Stimulated activated CD8-positive, alpha-beta memory T cell treated with anti-CD3 and anti-CD28 coated beads, Interleukin-15, amount 100 ng/mL, for 48 hours (primary cell): Measurements from ENCODE around the gene ELN.
A peak's percentile ranks its signal among the peaks of the same experiment; 100 is the strongest.

Source experiments
- DNase-seq, 2 donors: peaks; one replicate each; pipeline ENCODE4 v3.0.0-alpha.2; 2020; ENCODE audit warnings: low read depth in 2 of 2

Gene ELN

DNA sequence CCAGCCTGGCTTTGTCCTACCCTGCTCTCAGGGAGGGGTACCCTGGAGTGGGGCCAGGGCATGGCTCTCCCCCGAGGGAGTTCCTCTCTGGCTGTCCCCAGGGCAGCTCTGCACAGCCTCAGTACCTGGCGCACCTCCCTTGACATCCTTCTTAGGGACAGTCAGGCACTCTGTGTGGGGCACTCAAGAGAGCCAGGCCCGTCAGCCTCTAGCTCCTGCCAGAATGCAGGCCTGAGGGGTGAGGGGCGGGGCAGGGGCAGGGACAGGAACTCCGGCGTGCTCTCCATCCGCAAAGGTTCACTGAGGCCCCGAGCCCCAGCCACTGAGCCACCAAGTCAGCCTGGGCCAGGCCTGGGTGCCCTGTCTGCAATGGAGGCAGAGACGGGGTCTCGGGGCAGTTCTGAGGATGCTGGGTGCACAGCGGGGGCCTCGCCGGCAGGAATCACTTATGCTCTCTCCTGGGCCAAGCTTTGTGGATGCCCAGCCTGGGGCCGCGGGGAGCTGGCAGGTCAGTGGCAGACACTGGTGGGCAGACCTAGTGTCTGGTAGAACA is 65.8 kb downstream of the ELN start:
- DNase-seq: no peak

DNA sequence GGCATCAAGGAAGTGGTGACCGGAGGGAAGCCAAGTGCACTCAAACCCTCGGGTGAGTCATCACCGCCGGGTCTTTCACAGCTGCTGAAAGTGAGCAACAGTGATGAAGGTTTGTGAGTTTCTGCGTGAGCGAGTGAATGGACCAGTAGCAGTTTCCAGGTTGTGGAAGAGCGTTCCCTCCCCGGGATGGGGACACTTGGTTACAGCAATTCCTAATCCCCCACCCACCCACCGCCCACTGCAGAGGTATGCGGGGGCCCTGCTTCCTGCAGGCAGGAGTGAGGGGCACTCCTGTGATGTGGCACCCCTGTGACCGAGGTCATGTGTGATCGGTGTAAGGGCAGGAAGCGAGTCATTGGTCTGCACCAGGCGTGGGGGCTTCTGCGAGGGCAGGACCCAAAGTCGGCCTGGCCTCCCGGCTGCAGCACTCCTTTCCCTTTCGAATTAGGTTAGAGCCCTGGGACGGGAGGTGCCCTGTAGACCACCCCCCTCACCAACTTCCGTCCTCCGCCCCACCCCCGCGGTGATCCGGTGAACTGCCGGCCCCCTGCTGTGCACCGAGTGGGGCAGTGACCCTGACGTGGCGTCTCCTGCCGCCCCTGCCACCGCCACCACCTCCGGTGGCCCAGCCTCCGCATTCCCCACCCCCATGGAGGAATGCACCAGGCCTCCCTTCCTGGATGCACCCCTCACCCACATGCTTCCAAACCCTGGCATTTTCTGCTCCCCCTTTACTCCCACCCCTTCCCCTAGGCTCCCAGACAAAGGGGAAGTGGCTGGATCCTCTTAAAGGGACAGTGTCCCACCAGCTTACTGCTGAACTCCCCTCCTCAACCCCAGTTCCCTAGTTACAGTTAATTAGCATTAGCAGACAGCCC is 66.5 kb downstream of the ELN start:
- peak; percentile 75 to 76 for DNase-seq

DNA sequence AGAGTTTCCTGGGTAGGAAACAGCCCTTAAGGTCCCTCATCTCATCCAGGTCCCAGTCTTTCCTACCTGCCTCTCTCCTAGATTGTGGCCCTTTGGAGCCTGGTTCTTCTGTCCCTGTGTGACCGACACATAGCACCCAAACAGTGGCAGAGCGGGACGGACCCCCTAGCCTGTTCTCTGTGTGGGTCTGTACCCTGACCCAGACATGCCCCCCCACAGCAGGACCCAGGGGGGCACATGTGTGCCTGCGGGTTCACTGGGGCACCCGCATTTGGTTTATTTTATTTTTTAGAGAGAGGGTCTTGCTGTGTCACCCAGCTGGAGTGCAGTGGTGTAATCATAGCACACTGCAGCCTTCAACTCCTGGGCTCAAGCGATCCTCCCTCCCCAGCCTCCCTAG is 67.2 kb downstream of the ELN start:
- DNase-seq: no peak

DNA sequence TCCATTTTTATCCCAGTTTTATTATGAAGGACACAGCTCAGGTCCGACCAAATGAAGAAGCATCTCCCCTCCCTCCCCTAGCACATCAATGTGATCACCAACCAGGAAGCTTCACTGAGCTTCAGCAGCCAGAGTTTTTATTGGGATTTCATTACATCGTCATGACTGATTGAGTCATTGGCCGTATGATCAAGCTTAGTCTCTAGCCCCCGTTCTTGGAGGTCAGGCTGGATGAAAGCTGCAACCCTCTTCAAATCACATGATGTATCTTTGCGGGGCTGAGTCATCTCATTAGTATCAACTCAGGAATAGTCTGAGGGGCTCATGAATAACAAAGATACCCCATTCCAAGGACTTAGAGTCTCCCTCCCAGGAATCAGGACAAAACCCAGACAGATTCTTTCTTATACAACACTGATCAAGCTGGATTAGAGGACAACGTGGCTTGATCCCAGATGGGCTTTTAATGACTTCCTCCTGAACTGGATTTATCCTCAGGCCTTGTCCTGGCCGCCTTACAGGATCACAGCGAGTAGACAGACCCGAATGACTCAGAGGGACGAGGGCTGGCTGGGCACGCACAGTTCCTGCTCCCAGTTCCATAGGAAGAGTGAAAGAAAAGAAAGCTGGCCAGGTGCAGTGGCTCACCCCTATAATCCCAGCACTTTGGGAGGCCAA is 70.1 kb downstream of the ELN start:
- DNase-seq: no peak

DNA sequence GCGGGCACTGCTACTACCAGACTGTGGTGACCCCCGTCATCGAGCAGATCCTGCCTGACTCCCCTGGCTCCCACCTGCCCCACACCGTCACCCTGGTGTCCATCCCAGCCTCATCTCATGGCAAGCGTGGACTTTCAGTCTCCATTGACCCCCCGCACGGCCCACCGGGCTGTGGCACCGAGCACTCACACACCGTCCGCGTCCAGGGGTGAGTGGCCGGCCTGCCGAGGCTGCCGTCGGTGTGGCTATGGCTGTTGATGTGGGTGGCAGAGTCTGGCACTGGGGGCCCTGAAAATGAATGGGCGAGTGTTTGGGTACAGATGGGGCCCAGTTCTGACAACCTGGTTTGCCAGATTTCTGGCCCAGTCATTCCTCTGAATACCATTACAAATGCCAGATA is 71.1 kb downstream of the ELN start:
- no peak for DNase-seq

DNA sequence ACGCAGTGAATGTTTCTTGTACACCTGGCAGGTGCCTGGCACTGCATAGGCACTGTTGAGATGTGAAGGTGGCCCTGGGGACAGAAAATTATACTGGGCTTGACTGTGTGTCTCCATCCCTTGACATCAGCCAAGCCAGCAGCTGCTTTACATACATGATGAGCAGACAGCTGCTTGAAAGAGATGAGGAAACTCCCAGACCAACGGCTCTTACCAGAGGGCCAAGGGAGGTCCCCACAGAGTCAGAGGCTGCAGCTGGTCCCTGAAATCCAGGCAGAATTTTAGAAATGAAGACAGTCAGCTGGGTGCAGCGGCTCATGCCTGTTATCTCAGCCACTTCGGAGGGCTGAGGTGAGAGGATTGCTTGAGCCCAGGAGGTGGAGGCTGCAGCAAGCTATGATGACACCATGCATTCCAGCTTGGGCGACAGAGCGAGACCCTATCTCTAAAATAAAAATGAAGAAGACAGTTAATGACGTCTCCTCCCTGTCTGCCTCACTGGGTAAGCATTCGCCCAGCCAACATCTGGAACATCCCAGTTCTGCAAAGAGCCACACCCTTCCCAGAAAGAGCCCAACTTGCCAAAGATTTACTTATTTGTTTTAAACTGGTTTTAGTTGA is 73.2 kb downstream of the ELN start:
- DNase-seq: no peak

DNA sequence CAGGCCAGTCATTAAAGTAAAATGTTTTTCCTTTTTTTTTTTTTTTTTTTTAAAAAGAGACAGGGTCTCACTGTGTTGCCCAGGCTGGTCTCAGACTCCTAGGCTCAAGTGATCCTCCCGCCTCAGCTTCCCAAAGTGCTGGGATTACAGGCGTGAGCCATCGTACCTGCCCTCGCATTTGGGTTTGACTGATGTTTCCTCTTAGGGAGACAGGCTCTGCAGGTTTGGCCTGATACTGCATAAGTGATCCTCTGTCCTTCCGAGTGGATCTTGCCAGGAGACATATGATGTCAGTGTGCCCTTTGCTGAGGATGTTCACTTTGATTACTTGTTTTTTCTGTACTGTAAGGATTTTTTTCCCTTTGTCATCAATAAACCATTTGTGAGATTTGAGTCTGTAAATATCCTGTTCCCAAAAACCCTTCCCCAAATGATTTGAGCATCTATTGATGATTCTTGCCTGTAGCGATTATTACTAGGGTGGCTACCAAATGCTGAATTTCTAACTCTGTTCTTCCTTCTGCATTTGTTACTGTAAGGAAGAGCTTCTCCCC is 75.3 kb downstream of the ELN start:
- no peak for DNase-seq

DNA sequence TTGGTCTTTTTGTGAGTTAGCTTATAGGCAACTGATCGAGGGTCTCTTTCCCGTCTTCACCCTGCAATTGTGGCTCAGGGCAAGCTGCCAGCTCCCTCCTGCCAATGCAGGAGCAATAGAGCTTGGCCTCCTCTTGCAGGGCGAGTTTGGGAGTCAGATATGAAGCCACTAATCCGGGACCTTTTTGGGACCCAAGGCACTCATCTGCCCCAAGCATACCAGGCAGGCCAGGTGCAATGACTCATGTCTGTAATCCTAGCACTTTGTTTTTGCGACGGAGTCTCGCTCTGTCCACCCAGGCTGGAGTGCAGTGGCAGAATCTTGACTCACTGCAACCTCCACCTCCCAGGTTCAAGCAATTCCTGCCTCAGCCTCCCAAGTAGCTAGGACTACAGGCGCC is 76.7 kb downstream of the ELN start:
- no peak for DNase-seq

DNA sequence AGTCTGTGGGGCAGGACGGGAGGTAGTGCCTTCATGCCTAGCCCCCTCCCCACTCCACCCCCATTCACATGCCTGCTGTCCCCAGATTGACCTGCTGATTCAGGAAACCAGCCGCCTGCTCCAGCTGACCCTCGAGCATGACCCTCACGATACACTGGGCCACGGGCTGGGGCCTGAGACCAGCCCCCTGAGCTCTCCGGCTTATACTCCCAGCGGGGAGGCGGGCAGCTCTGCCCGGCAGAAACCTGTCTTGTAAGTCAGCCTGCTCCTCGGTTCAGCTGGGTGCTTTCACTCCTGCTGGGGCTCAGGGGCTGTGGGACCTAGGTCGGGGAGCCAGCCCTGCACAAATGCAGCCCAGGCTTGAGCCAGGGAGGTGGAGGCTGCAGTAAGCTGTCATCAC is 78.0 kb downstream of the ELN start:
- no peak for DNase-seq

DNA sequence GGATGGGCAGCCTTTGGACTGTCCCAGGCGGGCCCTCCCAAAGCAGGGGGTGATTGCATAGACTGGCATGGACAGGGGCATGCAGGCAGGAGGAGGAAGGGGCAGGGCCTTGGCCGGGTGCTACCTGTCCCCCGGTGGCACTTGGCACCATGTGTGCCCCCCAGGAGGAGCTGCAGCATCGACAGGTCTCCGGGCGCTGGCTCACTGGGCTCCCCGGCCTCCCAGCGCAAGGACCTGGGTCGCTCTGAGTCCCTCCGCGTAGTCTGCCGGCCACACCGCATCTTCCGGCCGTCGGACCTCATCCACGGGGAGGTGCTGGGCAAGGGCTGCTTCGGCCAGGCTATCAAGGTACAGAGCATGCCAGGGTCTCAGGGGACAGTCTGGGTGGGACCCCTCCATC is 78.9 kb downstream of the ELN start:
- no peak for DNase-seq

DNA sequence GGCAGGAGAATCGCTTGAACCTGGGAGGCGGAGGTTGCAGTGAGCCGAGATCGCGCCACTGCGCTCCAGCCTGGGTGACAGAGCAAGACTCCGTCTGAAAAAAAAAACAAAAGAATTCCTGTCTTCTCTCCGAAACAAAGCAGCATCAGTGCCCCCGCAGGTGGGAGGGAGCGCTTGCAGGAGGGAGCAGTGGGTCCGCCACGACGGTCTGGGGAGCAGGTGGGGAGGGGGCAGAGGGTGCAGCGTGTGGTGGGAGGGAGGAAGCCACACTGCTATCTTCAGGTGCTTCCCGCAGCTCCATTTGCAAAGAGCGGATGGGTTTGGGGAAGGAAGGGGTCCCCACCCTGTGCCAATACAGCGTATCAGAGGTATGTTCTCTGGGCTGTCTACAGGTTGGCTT is 87.4 kb downstream of the ELN start:
- no peak for DNase-seq

DNA sequence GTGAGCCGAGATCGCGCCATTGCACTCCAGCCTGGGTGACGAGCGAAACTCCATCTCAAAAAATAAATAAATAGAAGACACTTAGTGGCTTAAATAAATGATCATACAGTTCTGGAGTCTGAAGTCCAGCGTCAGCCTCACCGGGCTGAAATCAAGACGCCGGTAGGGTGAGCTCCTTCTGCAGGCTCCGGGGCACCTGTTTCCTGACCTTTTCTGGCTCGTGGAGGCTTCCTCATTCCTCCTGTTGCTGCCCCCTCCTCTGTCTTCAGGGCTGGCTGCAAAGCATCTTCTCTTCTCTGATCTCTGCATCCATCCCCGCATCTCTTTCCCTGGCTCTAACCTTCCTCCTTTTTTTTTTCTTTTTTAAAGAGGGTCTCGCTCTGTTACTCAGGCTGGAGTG is 88.4 kb downstream of the ELN start:
- DNase-seq: no peak
